Naive B cell (primary cell): ENCODE data around the gene PPIL1. TPM values are rescaled to one million over a fixed set of nuclear protein-coding genes. Genes with fewer than 3 reads are reported as not detected.
A peak's percentile ranks its signal among the peaks of the same experiment; 100 is the strongest.
"Not testable (repeated sequence)": the region's sequence is repeated elsewhere in the genome, so short reads cannot be mapped to it uniquely, and the experiment has no call there.

ENCODE experiments used
- ATAC-seq, 2 donors: fragments of 150-1000 bp; cut with Tn5 transposase; 2 replicates each; pipeline ENCODE4 v1.10.0; 2021; ENCODE audit warnings: low read depth in 2 of 2, mild to moderate bottlenecking in 2 of 2, moderate library complexity in 2 of 2
- DNase-seq: peaks from one replicate; pipeline ENCODE4 v3.0.0; 2022
- H3K27ac Mint-ChIP-seq, 6 donors: one replicate each; pipeline ENCODE4 v1.8.0; 2020 to 2022; ENCODE audit warnings: mild to moderate bottlenecking in 6 of 6, mixed read lengths in 6 of 6, moderate library complexity in 5 of 6, inconsistent platforms in 2 of 6
- H3K27me3 Mint-ChIP-seq, 3 donors: one replicate each; pipeline ENCODE4 v1.8.0; 2021 to 2022; ENCODE audit warnings: mixed read lengths in 3 of 3, mild to moderate bottlenecking in 1 of 3
- H3K36me3 Mint-ChIP-seq, 2 donors: one replicate each; pipeline ENCODE4 v1.8.0; 2020 to 2022; ENCODE audit warnings: mixed read lengths in 2 of 2, inconsistent platforms in 1 of 2, mild to moderate bottlenecking in 1 of 2
- H3K4me1 Mint-ChIP-seq, 3 donors: one replicate each; pipeline ENCODE4 v1.8.0; 2020 to 2022; ENCODE audit warnings: mixed read lengths in 3 of 3, inconsistent platforms in 1 of 3, mild to moderate bottlenecking in 1 of 3, moderate library complexity in 1 of 3
- H3K4me3 Mint-ChIP-seq, 8 donors: one replicate each; pipeline ENCODE4 v1.8.0; 2020 to 2022; ENCODE audit warnings: mild to moderate bottlenecking in 8 of 8, mixed read lengths in 8 of 8, moderate library complexity in 8 of 8, inconsistent platforms in 2 of 8
- H3K9me3 Mint-ChIP-seq, 7 donors: one replicate each; pipeline ENCODE4 v1.8.0; 2020 to 2022; ENCODE audit warnings: mixed read lengths in 7 of 7, mild to moderate bottlenecking in 5 of 7, inconsistent platforms in 2 of 7, moderate library complexity in 1 of 7
- polyA plus RNA-seq, 6 donors: library from polyadenylated mRNA; unstranded; fragments of 300-500 nt; fragmentation: Illumina TruSeq; gene quantifications; one replicate each; pipeline ENCODE4 v1.2.3, GENCODE V29; 2021; ENCODE audit warnings: low read depth in 6 of 6

The PPIL1 gene
- polyA plus RNA-seq, 6 donors from 2014 or later = 4.9 to 12.2 (median 6.8) TPM

DNA sequence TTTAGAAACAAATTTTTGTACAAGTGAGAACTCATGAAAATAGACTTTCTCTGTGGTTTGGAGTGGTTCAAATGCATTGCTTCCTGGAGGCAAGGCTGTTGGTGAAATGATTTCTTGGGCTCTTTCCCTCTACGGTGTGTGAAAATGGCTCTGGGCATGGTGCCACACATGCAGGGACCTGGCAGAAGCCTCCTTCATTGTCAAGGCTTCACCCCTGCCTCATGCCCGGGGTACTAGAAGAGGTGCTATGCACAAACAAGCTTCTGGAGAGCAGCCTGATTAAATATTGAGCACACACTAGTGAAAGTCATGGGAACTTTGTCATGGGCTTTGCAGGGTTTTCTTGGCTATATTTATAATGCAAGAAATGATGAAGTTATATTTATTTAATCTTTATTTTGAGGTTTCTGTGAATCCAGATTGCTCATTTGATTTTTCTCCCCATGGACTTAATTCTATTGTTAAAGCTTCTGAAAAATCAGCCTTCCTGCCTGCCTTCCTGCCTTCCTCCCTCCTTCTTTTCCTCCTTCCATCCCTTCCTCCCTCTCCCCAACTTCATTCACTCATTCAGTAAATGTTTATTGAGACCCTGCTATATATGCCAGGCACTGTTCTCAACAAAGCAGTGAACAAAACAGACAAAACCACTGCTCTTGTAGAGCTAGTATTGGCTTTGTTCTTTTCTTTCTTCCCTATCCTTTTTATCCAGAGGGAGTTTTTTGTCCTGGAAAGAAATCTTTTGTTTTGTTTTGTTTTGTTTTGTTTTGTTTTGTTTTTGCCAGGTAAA, 32.1 kb upstream of the PPIL1 start:
- H3K36me3 Mint-ChIP-seq = peaks cover 16 to 24% of the 10 kb centered on the region in 2 donors
- no peaks in the 10 kb centered on the region for H3K9me3 Mint-ChIP-seq
- no peak overlapping the region for H3K4me3 Mint-ChIP-seq
- peaks cover 3 to 6% (median 5%) of the 10 kb centered on the region in 3 donors for H3K4me1 Mint-ChIP-seq
- peak overlapping the region in 2 of 6 donors; percentile 30 to 39 for H3K27ac Mint-ChIP-seq
- no peak for ATAC-seq
- no peak for DNase-seq
- H3K27me3 Mint-ChIP-seq = no peaks in the 10 kb centered on the region

GRCh38 chr6:36904851-36905393, 30.3 kb upstream of the PPIL1 start:
- no peak for DNase-seq
- Mint-ChIP-seq H3K4me3 (no peak overlapping the region), H3K9me3 (no peaks in the 10 kb centered on the region), H3K4me1 (peaks cover 0 to 3% (median 2%) of the 10 kb centered on the region in 3 donors), H3K27ac (no peak overlapping the region), H3K27me3 (no peaks in the 10 kb centered on the region), H3K36me3 (peaks cover 16 to 24% of the 10 kb centered on the region in 2 donors)
- ATAC-seq = no peak

GRCh38 chr6:36904114-36904513, 29.5 kb upstream of the PPIL1 start:
- DNase-seq (no peak), ATAC-seq (no peak)
- Mint-ChIP-seq H3K27me3 (no peaks in the 10 kb centered on the region), H3K4me3 (no peak overlapping the region), H3K4me1 (peaks cover 0 to 3% (median 2%) of the 10 kb centered on the region in 3 donors), H3K36me3 (peaks cover 20 to 23% of the 10 kb centered on the region in 2 donors), H3K27ac (no peak overlapping the region), H3K9me3 (no peaks in the 10 kb centered on the region)

GRCh38 chr6:36897609-36898008, 23.0 kb upstream of the PPIL1 start:
- ATAC-seq (peak in 1 of 2 donors; percentile 41), DNase-seq (no peak)
- peaks cover 6 to 23% of the 10 kb centered on the region in 2 donors for H3K36me3 Mint-ChIP-seq
- no peak overlapping the region for H3K4me3 Mint-ChIP-seq
- H3K27me3 Mint-ChIP-seq = no peaks in the 10 kb centered on the region
- peak overlapping the region in 1 of 6 donors; percentile 15 for H3K27ac Mint-ChIP-seq
- H3K4me1 Mint-ChIP-seq = peaks cover 0 to 7% (median 0%) of the 10 kb centered on the region in 3 donors
- no peaks in the 10 kb centered on the region for H3K9me3 Mint-ChIP-seq

DNA sequence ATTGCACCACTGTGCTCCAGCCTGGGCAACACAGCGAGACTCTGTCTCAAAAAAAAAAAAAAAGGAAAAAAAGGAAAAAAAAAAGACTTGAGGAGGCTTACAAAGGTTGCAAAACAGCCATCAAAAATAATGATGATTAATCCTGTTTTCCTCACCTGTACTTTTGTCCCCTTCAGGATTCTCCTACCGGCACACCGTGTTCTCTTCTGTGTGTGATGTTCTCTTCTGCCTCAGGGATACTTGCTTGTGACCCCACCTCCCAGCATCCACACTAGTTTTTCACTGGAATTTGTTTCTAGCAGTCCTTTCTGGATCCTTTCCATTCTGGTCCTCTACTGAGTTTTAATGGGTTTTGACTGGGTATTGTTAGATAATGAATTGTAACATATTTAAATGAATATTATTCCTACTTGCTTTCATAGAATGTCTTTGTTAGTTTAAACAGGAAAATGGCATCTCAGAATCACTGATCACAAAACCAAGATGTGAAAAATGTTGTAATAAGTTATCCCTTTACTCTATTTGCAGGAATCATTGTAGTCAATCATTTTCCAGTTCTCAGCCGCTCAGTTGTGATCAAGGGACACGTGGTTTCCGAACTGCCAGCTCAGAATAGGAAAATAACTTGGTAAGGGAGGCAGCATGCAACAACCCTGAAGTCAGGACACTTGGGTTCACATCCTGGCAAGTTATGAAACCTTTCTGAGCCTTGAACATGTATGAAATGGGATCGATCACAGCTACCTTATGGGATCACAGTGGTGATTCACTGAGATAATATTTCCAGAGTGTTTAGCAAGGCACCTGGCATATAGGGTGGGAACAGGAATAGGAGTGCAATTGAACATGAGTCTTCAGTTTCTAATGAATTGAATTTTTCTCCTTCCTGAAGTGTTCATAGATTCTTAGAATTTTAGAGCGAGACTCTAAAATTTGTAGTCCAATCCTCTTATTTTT, 19.7 kb upstream of the PPIL1 start:
- Mint-ChIP-seq H3K4me1 (peaks cover 0 to 15% (median 7%) of the 10 kb centered on the region in 3 donors), H3K27me3 (no peaks in the 10 kb centered on the region), H3K36me3 (peaks cover 0 to 14% of the 10 kb centered on the region in 2 donors), H3K4me3 (no peak overlapping the region), H3K9me3 (no peaks in the 10 kb centered on the region), H3K27ac (peak overlapping the region in 1 of 6 donors; percentile 1)
- DNase-seq (no peak), ATAC-seq (no peak)

DNA sequence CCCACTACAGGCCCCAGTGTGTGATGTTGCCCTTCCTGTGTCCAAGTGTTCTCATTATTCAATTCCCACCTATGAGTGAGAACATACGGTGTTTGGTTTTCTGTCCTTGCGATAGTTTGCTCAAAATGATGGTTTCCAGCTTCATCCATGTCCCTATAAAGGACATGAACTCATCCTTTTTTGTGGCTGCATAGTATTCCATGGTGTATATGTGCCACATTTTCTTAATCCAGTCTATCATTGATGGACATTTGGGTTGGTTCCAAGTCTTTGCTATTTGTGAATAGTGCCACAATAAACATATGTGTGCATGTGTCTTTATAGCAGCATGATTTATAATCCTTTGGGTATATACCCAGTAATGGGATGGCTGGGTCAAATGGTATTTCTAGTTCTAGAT, 16.6 kb upstream of the PPIL1 start:
- peaks cover 18 to 34% (median 19%) of the 10 kb centered on the region in 3 donors for H3K4me1 Mint-ChIP-seq
- H3K9me3 Mint-ChIP-seq, DNase-seq, ATAC-seq, H3K4me3 Mint-ChIP-seq, H3K36me3 Mint-ChIP-seq, H3K27ac Mint-ChIP-seq, H3K27me3 Mint-ChIP-seq: not testable (repeated sequence)

GRCh38 chr6:36890112-36890663, 15.6 kb upstream of the PPIL1 start:
- Mint-ChIP-seq H3K27me3 (no peaks in the 10 kb centered on the region), H3K9me3 (no peaks in the 10 kb centered on the region), H3K4me3 (peak overlapping the region in 1 of 8 donors; percentile 12), H3K27ac (peak overlapping the region in 1 of 6 donors; percentile 63), H3K4me1 (peaks cover 22 to 41% (median 23%) of the 10 kb centered on the region in 3 donors), H3K36me3 (peaks cover 0 to 6% of the 10 kb centered on the region in 2 donors)
- no peak for DNase-seq
- no peak for ATAC-seq

DNA sequence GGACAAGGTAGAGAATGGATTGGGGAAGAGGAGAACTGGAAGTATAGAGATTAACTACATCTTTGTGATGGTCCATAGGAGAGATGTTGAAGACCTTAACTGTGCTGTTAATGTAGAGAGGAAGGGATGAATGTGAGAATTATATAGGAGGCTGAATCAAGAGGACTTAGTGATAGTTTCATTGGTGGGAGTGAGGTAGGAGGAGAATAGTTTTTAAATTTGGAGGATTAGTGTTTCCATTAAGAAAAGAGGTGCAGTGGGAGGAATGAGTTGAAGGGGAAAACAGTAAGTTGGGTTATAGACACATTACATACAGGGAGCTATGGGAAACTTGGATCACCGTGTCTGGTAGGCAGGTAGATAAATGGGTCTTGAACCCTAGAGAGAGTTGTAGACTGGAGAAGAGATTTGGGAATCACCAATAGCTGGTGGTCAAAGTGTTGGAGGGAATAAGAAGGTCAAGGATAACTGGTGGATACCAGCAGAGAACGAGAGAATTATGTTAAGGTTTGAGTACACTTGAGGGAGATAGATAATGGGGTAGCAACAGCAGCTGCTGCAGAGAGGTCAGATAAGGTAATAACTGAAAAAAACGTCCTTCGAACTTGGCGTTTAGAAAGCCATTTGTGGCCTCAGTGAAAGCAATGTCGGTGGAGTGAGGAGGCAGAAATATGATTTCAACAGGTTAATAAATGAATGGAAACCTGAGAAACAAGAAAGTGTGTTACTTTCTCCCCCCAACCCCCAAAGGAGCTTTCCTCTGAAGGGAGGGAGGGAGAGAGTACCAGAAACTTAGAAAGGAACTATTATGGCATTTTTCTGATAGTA, 14.3 kb upstream of the PPIL1 start:
- ATAC-seq = no peak
- peaks cover 22 to 43% (median 23%) of the 10 kb centered on the region in 3 donors for H3K4me1 Mint-ChIP-seq
- H3K9me3 Mint-ChIP-seq = no peaks in the 10 kb centered on the region
- no peaks in the 10 kb centered on the region for H3K36me3 Mint-ChIP-seq
- H3K27ac Mint-ChIP-seq = peak overlapping the region in 5 of 6 donors; percentile 0 to 94 (median 47)
- no peaks in the 10 kb centered on the region for H3K27me3 Mint-ChIP-seq
- DNase-seq = no peak
- peak overlapping the region in 1 of 8 donors; percentile 50 for H3K4me3 Mint-ChIP-seq

DNA sequence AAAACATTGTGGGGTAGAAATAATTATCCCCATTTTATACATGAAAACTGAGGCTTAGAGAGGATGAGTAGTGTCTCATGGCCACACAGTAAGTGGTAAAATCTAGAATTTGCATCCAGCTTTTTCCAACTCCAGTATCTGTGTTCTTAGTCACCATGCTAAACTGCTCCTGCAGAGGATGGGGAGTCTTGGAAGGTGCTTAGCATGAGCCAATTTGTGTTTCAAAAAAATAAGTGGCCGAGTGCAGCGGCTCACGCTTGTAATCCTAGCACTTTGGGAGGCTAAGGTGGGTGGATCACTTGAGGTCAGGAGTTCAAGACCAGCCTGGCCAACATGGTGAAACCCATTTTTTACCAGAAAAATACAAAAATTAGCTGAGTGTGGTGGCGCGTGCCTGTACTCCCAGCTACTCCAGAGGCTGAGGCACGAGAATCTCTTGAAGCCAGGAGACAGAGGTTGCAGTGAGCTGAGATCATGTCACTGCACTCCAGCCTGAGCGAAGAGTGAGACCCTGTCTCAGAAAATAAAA, 13.6 kb upstream of the PPIL1 start:
- Mint-ChIP-seq H3K27me3 (no peaks in the 10 kb centered on the region), H3K4me1 (peaks cover 22 to 43% (median 23%) of the 10 kb centered on the region in 3 donors), H3K36me3 (no peaks in the 10 kb centered on the region), H3K4me3 (peak overlapping the region in 2 of 8 donors; percentile 44 to 86), H3K27ac (peak overlapping the region in 3 of 6 donors; percentile 5 to 50 (median 29)), H3K9me3 (no peaks in the 10 kb centered on the region)
- ATAC-seq = no peak
- no peak for DNase-seq

DNA sequence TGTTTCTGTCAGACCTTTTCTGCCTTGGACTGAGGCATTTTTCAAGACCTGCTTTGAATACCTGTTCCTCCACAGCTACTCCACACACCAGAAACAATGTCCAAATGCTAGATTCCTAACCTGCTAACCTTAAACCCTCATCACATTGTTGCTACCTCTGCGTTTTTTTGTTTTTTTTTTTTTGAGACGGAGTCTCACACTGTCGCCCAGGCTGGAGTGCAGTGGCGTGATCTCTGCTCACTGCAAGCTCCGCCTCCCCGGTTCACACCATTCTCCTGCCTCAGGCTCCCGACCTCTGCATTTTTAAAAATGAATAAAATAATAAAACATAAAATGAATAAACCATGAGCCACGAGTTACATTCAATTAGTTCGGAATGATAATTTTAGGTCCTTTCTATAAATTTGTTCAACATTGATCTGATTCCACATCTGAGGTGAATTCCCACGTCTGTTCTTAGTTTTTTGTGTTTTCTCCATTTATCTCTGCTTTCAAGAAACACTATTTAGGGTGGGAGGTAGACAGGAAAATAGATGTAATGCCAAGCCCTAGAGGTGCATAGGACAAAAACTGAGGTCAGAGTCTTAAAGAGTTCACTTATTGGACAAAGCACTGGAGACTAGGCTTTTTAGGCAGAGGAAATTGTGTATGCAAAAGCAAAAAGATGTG, 12.5 kb upstream of the PPIL1 start:
- no peaks in the 10 kb centered on the region for H3K9me3 Mint-ChIP-seq
- ATAC-seq (no peak), DNase-seq (no peak)
- no peaks in the 10 kb centered on the region for H3K36me3 Mint-ChIP-seq
- H3K27ac Mint-ChIP-seq = peak overlapping the region in 5 of 6 donors; percentile 9 to 94 (median 75)
- H3K4me3 Mint-ChIP-seq = peak overlapping the region; percentile 81 to 92 (median 86)
- peaks cover 22 to 40% (median 23%) of the 10 kb centered on the region in 3 donors for H3K4me1 Mint-ChIP-seq
- H3K27me3 Mint-ChIP-seq = no peaks in the 10 kb centered on the region

GRCh38 chr6:36885461-36886401, 11.1 kb upstream of the PPIL1 start, which contains the start of gene C6orf89:
Gene C6orf89, plus strand, starts transcription at chr6:36885952. Its CDS starts 13,493 bp downstream, at chr6:36899445.
- ATAC-seq = peak; percentile 98
- no peaks in the 10 kb centered on the region for H3K36me3 Mint-ChIP-seq

More at GRCh38 chr6:36885461-36886401, 11.1 kb upstream of the PPIL1 start, which contains the start of gene C6orf89:
- Mint-ChIP-seq H3K4me3 (peak within 1 kb of the TSS; percentile 84 to 95 (median 90)), H3K27me3 (no peaks in the 10 kb centered on the region), H3K27ac (peak within 1 kb of the TSS; percentile 84 to 95 (median 93)), H3K4me1 (peaks cover 22 to 36% (median 23%) of the 10 kb centered on the region in 3 donors), H3K9me3 (no peaks in the 10 kb centered on the region)
- peak; percentile 95 for DNase-seq
